ENCODE results near the gene KCNIP1.

DNA sequence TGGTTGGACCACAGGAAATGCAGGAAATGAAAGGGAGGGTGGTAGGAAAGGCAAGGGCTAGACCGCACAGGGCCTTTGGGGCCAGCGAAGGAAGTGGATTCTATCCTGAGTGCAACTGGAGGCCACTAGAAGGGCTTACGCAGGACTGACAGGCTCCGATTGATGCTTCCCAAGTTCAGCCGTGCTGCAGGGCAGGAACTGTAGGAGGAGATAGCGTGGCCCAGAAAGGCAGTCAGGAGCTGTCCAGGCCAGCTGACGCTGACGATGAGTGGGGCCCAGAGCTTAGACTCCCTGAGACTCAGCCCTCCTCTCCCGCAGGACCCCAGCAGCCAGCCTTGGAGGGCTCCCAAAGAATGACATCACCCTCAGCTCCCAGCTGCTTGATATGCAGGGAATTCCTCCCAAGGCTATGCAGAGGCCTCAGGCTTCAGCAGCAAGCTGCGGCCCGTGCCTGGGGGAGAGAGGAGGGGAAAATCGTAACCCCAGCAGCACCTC is 48.8 kb downstream of the KCNIP1 start:
- TF ChIP-seq CTCF (IDR thresholded peaks at IDR 0.05) (no peak), POLR2A (IDR thresholded peaks at IDR 0.05) (no peak)

Measured in esophagus squamous epithelium (tissue), 4 donors.